ENCODE measurements around the gene CCL8.

The CCL8 gene

GRCh38 chr17:34319039-34319483, at the start of gene CCL8:
Gene CCL8 (plus strand): TSS chr17:34319435. CDS start chr17:34319502, 67 bp downstream.
- no peak for DNase-seq (ENCODE audit: low spot score)

GRCh38 chr17:34269969-34270368, 49.3 kb upstream of the CCL8 start, which contains the start of gene CCL7:
Gene CCL7 (plus strand): TSS chr17:34270221. CDS start chr17:34270291, 70 bp downstream.
- no peak for DNase-seq (ENCODE audit: low spot score)

DNA sequence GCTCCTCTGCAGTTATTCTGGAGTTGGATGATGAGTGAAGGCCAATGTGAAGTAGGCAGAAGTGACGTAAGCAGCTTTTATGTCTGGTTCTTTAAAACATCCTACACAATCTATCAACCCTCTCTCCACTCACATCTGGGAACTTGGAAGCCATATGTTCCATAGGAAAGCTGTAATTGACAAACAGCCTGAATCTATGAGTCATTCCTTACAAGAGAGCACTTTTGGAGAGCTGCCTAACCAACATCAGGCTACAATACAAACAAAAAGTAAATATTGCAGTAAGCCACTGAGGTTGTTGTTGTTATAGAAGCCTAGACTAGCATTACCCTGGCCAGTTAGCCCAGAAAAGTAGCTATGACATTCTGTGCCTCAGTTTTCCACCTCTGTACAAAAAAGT, 43.4 kb upstream of the CCL8 start:
- no peak for DNase-seq (ENCODE audit: low spot score)

DNA sequence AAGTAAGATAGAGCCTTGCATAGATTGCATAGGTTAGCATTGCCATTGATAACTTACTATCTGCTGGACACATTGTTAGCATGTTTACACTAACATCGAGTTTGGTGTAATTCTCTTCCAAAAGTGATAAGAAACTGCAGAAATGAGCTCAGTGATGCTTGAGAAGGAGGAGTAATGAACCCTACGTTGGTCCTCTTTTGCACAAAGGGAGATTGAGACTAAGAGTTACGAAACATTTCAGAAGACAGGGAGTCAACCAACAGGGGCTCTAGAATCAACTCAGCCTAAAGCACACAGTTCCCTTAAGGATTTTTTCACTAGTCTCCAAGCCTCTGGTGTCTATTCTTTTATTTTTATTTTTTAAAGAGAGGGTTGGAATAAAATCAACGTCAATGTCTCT, 42.4 kb upstream of the CCL8 start:
- no peak for DNase-seq (ENCODE audit: low spot score)

GRCh38 chr17:34283571-34283970, 35.7 kb upstream of the CCL8 start:
- DNase-seq (ENCODE audit: low spot score): no peak

GRCh38 chr17:34285286-34285792, 33.9 kb upstream of the CCL8 start, which contains the start of gene CCL11:
Gene CCL11 (plus strand): TSS chr17:34285742. CDS start chr17:34285809, 67 bp downstream.
- DNase-seq (ENCODE audit: low spot score): no peak

DNA sequence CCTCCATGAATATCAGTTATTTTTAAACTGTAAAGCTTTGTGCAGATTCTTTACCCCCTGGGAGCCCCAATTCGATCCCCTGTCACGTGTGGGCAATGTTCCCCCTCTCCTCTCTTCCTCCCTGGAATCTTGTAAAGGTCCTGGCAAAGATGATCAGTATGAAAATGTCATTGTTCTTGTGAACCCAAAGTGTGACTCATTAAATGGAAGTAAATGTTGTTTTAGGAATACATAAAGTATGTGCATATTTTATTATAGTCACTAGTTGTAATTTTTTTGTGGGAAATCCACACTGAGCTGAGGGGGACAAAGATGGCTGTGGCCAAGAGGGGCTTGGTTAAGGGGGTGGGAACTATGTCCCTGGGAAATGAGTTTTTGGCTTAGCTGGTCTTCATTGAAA, 31.4 kb upstream of the CCL8 start:
- no peak for DNase-seq (ENCODE audit: low spot score)

GRCh38 chr17:34290586-34290985, 28.6 kb upstream of the CCL8 start:
- no peak for DNase-seq (ENCODE audit: low spot score)

DNA sequence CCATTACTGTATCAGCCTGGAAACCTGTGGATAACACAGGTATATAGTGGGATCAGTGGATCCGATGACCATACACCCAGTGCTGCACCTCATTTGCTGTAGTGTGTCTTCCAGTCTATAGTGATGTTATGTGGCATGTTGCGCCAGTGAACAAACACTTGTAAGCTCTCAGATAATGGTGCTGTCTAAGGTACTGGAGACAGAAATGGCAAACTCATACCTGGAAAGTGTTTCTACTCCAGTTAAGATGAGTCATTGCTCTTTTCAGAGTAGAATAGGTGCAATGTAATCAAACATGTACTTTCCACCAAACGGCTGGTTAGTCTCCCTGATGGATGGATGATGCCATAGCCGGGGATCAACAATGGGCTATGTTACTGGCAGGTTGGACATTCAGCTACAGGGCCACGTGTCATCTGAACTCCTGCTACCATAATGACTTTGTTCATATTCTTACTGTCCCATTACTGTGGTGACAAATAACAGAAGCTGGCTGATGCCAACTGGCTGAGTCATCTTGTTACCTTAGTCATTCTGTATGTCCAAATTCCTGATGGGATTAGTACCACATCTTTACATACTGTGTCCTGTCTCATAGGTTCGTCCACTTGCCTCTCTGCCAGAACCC, 27.4 kb upstream of the CCL8 start:
- no peak for DNase-seq (ENCODE audit: low spot score)

DNA sequence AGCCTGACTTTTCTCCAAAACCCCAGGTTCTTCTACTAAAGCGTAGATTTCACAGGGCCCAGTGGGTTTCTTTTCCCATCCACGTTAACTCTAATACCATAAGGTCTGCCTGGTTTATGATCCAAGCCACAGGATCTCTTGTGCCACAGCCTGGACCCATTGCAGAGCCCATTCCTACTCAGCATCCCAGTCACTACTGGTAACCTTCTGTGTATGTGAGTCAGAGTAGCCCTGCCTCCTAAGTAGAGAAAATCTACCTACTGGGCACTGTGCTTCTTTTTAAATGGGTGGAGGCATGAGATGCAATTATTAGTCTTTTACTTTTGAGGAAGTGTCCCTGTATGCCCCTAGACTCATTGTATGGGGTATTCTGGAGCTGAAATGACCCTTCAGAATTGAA, 20.2 kb upstream of the CCL8 start:
- no peak for DNase-seq (ENCODE audit: low spot score)

GRCh38 chr17:34299956-34300577, 19.2 kb upstream of the CCL8 start:
- no peak for DNase-seq (ENCODE audit: low spot score)

DNA sequence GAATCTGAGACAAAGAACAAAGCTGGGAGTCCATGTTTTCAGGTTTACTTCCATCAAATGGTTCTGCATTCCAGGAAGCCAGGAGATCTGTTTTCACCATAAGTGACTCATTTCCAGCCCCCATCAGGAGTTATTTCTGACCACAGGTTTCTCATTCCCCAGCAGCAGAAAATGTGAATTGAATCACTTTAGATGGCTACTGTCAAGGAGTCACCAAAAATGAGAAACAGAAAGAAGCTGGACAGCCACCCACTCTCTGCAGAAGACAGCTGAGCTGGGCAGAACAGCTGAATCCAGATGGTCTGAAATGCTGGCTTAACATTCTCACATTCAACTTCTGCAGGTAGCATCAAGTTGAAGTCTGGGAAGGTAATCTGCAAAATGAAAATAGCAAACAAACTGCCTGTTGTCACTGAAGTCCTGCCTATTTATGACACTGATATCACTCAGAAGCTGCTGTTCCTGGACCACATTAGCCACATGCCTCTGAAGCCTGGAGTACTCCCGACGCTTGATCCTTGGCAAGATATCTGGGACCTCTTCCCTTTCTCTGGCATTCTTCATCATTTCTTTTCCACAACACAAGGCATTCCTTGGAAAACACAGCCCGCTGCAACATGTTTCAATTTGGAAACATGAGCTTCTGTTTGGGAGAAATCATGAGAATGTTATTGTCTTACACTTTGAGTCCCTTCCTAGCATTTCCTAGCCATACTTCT, 18.4 kb upstream of the CCL8 start:
- DNase-seq (ENCODE audit: low spot score): no peak

GRCh38 chr17:34301986-34302385, 17.2 kb upstream of the CCL8 start:
- no peak for DNase-seq (ENCODE audit: low spot score)

DNA sequence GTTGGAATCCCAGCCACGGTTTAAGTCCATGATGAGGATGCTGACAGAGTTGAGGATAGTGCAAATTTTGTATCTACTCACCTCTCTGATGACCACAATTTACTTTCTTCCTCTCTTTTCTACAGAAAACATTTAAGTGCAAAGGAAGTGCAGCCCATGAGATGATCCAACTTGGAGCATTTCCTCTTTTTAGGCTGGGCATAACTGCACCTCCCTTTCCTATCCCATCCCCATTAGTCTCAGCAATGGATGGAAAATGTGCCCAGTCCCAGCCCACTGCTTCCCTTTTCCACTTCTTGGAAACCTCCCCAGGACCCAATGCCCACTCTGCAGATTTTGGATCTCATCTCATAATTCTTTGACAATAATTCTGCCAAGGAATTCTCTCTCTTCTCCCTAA, 16.6 kb upstream of the CCL8 start:
- no peak for DNase-seq (ENCODE audit: low spot score)

DNA sequence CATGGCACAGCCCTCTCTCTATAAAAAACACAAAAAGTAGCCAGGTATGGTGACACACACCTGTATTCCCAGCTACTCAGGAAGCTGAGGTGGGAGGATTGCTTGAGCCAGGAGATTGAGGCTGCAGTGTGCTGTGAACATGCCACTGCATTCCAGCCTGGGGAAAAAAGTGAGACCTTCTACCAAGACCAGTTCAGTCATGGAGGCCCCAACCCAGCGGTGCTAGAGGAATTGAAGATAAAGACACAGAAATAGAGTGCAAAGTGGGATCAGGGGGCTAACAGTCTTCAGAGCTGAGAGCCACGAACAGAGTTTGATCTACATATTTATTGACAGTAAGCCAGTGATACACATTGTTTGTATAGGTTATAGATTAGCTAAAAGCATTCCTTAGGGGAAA, 15.6 kb upstream of the CCL8 start:
- no peak for DNase-seq (ENCODE audit: low spot score)

GRCh38 chr17:34305061-34305460, 14.2 kb upstream of the CCL8 start:
- no peak for DNase-seq (ENCODE audit: low spot score)

- no peak for DNase-seq (ENCODE audit: low spot score)
Observed at GRCh38 chr17:34305606-34306005, 13.6 kb upstream of the CCL8 start.

DNA sequence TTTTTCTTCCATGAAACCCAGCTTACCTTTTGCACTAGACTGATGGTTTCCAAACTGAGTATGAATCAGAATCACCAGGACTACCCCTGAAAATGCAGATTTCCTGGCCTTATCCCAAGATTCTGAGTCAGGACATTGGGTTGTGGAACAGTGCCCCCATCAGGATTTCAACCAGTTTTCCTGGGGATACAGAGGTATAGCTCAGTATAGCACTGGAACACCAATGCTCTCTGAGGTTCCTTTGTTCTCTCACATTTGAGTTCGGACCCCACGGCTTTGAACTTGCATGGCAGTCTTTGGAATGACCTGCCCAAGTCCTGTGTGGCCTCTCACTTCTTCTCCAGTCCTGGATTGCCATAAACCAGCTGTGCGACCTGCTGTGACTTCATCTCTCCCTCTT, 12.8 kb upstream of the CCL8 start:
- DNase-seq (ENCODE audit: low spot score): no peak

DNA sequence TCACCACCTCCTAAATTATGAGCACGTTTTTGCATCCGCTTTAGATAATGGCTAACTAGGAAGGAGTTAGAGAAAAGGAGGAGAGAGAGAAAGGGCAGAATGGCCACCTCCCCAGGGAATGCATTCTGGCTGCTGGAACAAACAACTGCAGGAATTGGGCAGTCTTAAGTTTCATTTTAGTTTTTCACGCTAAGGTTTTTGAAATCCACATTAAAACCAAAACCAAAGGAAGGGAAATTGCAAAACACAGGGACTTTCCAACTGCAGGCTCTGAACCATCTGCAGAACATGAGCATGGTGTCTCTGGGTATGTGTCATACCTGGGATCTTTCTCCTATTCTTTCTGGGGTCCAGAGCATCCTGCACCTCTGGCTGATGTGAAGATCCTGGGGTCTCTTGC, 12.1 kb upstream of the CCL8 start:
- no peak for DNase-seq (ENCODE audit: low spot score)

DNA sequence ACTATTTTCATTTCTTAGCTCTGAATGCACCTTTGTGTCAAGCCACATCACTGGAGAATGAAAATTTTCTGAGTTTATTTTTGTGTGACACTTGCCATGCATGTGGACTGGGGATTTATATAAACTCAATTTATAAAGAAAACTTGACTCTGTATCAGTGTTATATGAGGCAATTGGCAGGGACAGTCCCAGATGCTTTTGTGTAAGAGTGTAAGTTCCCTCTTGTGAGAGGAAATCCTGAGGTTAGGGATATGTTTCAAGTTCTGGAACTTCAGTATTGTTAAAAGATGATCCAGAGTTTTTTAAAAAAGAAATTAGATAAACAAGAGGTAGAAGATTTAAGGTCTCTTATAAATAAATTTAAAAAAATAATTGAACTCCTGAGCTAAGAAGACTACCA, 10.9 kb upstream of the CCL8 start:
- no peak for DNase-seq (ENCODE audit: low spot score)

GRCh38 chr17:34311291-34311690, 7.9 kb upstream of the CCL8 start:
- no peak for DNase-seq (ENCODE audit: low spot score)

- no peak for DNase-seq (ENCODE audit: low spot score)
Observed at GRCh38 chr17:34312080-34312479, 7.2 kb upstream of the CCL8 start.

- DNase-seq (ENCODE audit: low spot score): no peak
Observed at GRCh38 chr17:34313164-34313563, 6.1 kb upstream of the CCL8 start.
